K562 (cell line): ENCODE data around the gene PIP4K2C. TPM values are rescaled to one million over a fixed set of nuclear protein-coding genes. Genes with fewer than 3 reads are reported as not detected.
A peak's percentile ranks its signal among the peaks of the same experiment; 100 is the strongest.

Source experiments
- ASH1L ChIP-seq: fragments of 450-650 bp; IDR thresholded peaks from 2 replicates; pipeline ENCODE4 v1.6.1; 2018; ENCODE audit warnings: borderline replicate concordance, mild to moderate bottlenecking, low read depth; ENCODE audit not compliant: partially characterized antibody
- CBX5 ChIP-seq: IDR thresholded peaks from 2 replicates; pipeline ENCODE4 v1.6.1; 2014; ENCODE audit warnings: low read depth, borderline replicate concordance
- DPF2 ChIP-seq: fragments of 450-650 bp; IDR thresholded peaks from 2 replicates; pipeline ENCODE4 v1.6.1; 2016
- ELF4 ChIP-seq: fragments of 450-650 bp; formaldehyde crosslinking; IDR thresholded peaks from 2 replicates; pipeline ENCODE4 v1.4.0; 2022; ENCODE audit warnings: missing genetic modification characterization
- HEY1 ChIP-seq: fragments of 250-450 bp; sonication (Bioruptor Pico); IDR thresholded peaks from 2 replicates; pipeline ENCODE4 v1.5.0; 2020; ENCODE audit warnings: mild to moderate bottlenecking, moderate library complexity, borderline replicate concordance
- HOXB6 ChIP-seq: fragments of 250-450 bp; sonication (Bioruptor Pico); IDR thresholded peaks from 2 replicates; pipeline ENCODE4 v1.5.1; 2022; ENCODE audit warnings: mild to moderate bottlenecking, borderline replicate concordance
- KAT7 ChIP-seq: sonication (generic); formaldehyde crosslinking; IDR thresholded peaks from 2 replicates; pipeline ENCODE4 v1.8.0; 2022; ENCODE audit warnings: missing genetic modification reagents, mild to moderate bottlenecking, borderline replicate concordance
- RBBP5 ChIP-seq: fragments of 200-600 bp; sonication (generic); IDR thresholded peaks from 2 replicates; pipeline ENCODE4 v1.6.1; 2012; ENCODE audit warnings: borderline replicate concordance, mild to moderate bottlenecking, low read length, control low read depth, inconsistent platforms; ENCODE audit not compliant: insufficient read depth, poor library complexity, severe bottlenecking
- ZBTB1 ChIP-seq: sonication (generic); formaldehyde crosslinking; IDR thresholded peaks from 2 replicates; pipeline ENCODE4 v1.8.1; 2023; ENCODE audit warnings: missing genetic modification reagents, low read depth, mild to moderate bottlenecking, borderline replicate concordance
- ZBTB17 ChIP-seq: fragments of 450-650 bp; formaldehyde crosslinking; IDR thresholded peaks from 2 replicates; pipeline ENCODE4 v1.4.0; 2020; ENCODE audit warnings: mild to moderate bottlenecking
- ZFX ChIP-seq: sonication (generic); formaldehyde crosslinking; IDR thresholded peaks from 2 replicates; pipeline ENCODE4 v1.8.0; 2022; ENCODE audit warnings: mild to moderate bottlenecking, missing genetic modification reagents, moderate library complexity
- ZNF57 ChIP-seq: fragments of 450-650 bp; formaldehyde crosslinking; IDR thresholded peaks from 2 replicates; pipeline ENCODE4 v1.4.0; 2020; ENCODE audit warnings: mild to moderate bottlenecking, moderate library complexity
- ZNF584 ChIP-seq: fragments of 200-800 bp; sonication (Bioruptor generic); IDR thresholded peaks from 2 replicates; pipeline ENCODE4 v1.6.1; 2016; ENCODE audit warnings: low read depth, mild to moderate bottlenecking, missing genetic modification characterization, missing compliant biosample characterization
- ZNF778 ChIP-seq: fragments of 450-650 bp; formaldehyde crosslinking; IDR thresholded peaks from 2 replicates; pipeline ENCODE4 v1.4.0; 2020; ENCODE audit warnings: mild to moderate bottlenecking, moderate library complexity
- polyA plus RNA-seq, 8 experiments: library from polyadenylated mRNA; depleted of rRNA in 4 of 8; stranded (reverse) in 5 of 8; unstranded in 3 of 8; fragments of >200 nt; fragmentation: Nextera tagmentation in 2 of 8; fragmentation: Illumina TruSeq in 1 of 8; extraction: Ambion mirVana in 2 of 8; extraction: Trizol in 1 of 8; gene quantifications; 2 replicates each; pipeline versions ENCODE4 v1.2.1 to v1.2.3, GENCODE V29; 2011 to 2014; ENCODE audit warnings: inconsistent platforms in 1 of 8, missing spikeins in 1 of 8
- total RNA-seq, 7 experiments: library from RNA; depleted of rRNA in 6 of 7; stranded (reverse); fragments of >200 nt in 6 of 7; fragmentation: Illumina TruSeq in 2 of 7; extraction: Trizol in 2 of 7; gene quantifications; 2 replicates each; pipeline versions ENCODE4 v1.2.1 to v1.2.3, GENCODE V29; 2011 to 2021; ENCODE audit warnings: low replicate concordance in 1 of 7
- TF ChIP-seq, protein P1 (sequence below): fragments of 450-650 bp; IDR thresholded peaks from 2 replicates; pipeline ENCODE4 v1.6.1; 2016; ENCODE audit warnings: low read depth
- TF ChIP-seq, protein P2 (sequence below): sonication (generic); formaldehyde crosslinking; IDR thresholded peaks from 2 replicates; pipeline ENCODE4 v1.8.0; 2022; ENCODE audit warnings: mild to moderate bottlenecking, missing genetic modification reagents

Gene PIP4K2C
- total and polyA plus RNA-seq, 9 of the 15 experiments (the other 6 are each of a cell fraction or from before 2014, with no cell fraction given) = 9.0 to 41.4 (median 18.3) TPM

GRCh38 chr12:57547288-57548012 is 43.5 kb upstream of the PIP4K2C start (continued):
- TF ChIP-seq ASH1L (no peak), HEY1 (no peak), ZNF584 (CRISPR knock-in tag) (no peak), ZNF57 (no peak), ZNF778 (no peak), ZBTB1 (CRISPR knock-in tag) (no peak), ELF4 (CRISPR knock-in tag) (no peak), ZBTB17 (no peak), DPF2 (no peak), KAT7 (CRISPR knock-in tag) (peak; percentile 67; the same call in 1 of the 2 replicates), CBX5 (no peak), ZFX (CRISPR knock-in tag) (no peak), RBBP5 (no peak), HOXB6 (no peak)
- TF ChIP-seq, protein P1, sequence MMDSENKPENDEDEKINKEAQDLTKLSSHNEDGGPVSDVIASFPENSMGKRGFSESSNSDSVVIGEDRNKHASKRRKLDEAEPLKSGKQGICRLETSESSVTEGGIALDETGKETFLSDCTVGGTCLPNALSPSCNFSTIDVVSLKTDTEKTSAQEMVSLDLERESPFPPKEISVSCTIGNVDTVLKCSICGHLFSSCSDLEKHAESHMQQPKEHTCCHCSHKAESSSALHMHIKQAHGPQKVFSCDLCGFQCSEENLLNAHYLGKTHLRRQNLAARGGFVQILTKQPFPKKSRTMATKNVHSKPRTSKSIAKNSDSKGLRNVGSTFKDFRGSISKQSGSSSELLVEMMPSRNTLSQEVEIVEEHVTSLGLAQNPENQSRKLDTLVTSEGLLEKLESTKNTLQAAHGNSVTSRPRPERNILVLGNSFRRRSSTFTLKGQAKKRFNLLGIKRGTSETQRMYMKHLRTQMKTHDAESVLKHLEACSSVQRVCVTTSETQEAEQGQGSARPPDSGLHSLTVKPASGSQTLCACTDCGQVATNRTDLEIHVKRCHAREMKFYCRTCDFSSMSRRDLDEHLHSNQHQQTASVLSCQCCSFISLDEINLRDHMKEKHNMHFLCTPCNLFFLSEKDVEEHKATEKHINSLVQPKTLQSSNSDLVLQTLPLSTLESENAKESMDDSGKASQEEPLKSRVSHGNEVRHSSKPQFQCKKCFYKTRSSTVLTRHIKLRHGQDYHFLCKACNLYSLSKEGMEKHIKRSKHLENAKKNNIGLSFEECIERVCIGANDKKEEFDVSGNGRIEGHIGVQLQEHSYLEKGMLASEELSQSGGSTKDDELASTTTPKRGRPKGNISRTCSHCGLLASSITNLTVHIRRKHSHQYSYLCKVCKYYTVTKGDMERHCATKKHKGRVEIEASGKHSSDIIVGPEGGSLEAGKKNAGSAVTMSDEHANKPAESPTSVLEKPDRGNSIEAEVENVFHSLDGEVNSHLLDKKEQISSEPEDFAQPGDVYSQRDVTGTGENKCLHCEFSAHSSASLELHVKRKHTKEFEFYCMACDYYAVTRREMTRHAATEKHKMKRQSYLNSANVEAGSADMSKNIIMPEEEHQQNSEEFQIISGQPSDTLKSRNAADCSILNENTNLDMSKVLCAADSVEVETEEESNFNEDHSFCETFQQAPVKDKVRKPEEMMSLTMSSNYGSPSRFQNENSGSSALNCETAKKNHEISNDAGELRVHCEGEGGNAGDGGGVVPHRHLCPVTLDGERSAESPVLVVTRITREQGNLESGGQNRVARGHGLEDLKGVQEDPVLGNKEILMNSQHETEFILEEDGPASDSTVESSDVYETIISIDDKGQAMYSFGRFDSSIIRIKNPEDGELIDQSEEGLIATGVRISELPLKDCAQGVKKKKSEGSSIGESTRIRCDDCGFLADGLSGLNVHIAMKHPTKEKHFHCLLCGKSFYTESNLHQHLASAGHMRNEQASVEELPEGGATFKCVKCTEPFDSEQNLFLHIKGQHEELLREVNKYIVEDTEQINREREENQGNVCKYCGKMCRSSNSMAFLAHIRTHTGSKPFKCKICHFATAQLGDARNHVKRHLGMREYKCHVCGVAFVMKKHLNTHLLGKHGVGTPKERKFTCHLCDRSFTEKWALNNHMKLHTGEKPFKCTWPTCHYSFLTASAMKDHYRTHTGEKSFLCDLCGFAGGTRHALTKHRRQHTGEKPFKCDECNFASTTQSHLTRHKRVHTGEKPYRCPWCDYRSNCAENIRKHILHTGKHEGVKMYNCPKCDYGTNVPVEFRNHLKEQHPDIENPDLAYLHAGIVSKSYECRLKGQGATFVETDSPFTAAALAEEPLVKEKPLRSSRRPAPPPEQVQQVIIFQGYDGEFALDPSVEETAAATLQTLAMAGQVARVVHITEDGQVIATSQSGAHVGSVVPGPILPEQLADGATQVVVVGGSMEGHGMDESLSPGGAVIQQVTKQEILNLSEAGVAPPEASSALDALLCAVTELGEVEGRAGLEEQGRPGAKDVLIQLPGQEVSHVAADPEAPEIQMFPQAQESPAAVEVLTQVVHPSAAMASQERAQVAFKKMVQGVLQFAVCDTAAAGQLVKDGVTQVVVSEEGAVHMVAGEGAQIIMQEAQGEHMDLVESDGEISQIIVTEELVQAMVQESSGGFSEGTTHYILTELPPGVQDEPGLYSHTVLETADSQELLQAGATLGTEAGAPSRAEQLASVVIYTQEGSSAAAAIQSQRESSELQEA = no peak
- TF ChIP-seq, protein P2, sequence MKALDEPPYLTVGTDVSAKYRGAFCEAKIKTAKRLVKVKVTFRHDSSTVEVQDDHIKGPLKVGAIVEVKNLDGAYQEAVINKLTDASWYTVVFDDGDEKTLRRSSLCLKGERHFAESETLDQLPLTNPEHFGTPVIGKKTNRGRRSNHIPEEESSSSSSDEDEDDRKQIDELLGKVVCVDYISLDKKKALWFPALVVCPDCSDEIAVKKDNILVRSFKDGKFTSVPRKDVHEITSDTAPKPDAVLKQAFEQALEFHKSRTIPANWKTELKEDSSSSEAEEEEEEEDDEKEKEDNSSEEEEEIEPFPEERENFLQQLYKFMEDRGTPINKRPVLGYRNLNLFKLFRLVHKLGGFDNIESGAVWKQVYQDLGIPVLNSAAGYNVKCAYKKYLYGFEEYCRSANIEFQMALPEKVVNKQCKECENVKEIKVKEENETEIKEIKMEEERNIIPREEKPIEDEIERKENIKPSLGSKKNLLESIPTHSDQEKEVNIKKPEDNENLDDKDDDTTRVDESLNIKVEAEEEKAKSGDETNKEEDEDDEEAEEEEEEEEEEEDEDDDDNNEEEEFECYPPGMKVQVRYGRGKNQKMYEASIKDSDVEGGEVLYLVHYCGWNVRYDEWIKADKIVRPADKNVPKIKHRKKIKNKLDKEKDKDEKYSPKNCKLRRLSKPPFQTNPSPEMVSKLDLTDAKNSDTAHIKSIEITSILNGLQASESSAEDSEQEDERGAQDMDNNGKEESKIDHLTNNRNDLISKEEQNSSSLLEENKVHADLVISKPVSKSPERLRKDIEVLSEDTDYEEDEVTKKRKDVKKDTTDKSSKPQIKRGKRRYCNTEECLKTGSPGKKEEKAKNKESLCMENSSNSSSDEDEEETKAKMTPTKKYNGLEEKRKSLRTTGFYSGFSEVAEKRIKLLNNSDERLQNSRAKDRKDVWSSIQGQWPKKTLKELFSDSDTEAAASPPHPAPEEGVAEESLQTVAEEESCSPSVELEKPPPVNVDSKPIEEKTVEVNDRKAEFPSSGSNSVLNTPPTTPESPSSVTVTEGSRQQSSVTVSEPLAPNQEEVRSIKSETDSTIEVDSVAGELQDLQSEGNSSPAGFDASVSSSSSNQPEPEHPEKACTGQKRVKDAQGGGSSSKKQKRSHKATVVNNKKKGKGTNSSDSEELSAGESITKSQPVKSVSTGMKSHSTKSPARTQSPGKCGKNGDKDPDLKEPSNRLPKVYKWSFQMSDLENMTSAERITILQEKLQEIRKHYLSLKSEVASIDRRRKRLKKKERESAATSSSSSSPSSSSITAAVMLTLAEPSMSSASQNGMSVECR (CRISPR knock-in tag) = no peak
